AG08395 (cell line): ENCODE measurements around the gene HDAC3.

ENCODE experiments used
- DNase-seq: peaks from one replicate; pipeline ENCODE4 v3.0.0; 2012; ENCODE audit warnings: mixed read lengths, low spot score

HDAC3 gene

DNA sequence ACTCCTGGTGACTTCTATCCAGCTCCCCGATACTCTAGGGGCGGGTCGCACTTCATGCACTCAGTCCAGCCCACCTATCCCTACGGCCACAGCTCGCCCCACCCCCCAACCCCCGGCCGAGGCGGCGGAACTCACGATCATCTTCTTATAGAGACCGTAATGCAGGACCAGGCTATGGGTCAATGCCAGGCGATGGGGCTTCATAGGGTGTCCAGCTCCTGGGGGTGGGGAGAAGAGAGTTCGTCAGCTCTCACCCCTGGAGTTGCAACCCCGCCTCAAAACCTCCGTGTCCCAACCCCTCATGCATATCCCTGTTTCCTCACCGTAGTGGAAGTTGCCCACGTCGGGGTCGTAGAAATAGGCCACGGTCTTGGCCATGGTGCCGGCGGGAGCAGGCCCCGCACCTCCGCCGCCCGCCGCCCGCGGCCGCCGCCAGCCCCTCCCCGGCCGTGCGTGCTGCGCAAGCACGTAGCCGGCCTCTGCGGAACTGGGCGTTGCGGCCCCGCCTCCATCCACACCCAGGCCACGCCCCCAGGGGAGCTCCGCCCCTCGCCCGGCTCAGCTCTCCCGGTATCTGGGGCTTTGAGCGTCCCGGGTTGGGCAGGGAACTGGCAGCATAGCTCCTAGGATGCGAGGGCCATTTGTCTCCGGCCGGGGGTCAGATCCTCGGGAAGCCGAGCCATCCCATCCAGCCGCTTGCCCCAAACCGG is at the start of gene HDAC3, which contains the start of gene RELL2:
Gene HDAC3, minus strand, starts transcription at position 437 of the 710 bp plus-strand sequence. Its CDS starts 59 bp downstream, at position 378.
Gene RELL2, plus strand, starts transcription at position 585 of the 710 bp plus-strand sequence. CDS start 1,229 bp downstream, outside the sequence.
- DNase-seq, result peak; percentile 98

DNA sequence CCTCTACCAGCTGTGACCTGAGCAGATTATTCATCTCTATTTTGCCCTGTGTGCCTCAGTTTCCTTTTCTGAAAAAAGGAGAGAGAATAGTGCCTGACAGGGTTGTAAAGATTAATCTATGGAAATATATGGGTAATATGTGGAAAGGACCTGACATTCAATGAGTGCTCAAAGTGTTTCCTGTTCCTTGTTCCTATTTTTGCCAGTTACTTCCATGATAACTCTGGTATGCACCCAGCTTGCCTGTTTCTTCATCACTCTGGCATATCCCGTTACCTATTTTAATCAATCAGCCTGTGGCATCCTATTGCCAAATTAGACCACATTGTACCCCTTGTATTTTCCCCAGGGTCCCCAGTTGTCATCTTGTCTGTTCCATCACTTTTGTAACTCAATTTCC is 48.9 kb upstream of the HDAC3 start:
- DNase-seq, result no peak

DNA sequence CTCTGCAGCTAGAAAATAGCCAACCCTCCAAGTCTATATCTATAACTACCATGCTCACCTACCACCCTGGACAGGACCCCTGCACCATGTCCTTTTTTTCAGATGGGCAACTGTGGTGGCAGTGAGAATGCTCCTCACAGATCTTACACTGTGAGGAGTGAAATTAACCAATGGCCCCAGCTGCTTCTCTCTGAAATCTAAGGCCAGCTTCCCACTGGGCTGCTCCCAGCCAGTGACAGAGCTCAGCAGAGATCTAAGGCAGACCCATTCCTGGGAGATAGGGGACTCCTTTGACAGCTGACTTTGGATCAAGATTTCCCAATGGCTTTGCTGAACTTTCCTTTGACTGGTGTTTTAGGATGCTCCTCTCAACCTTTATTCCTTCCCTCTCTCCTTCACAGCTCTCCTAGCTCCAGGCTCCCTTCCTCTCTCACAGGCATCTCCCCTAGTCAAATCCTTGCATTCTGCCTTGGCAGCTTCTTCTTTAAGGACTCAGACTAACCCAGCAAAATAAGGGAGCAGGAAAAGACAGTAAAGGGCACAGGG is 47.0 kb upstream of the HDAC3 start:
- no peak for DNase-seq

DNA sequence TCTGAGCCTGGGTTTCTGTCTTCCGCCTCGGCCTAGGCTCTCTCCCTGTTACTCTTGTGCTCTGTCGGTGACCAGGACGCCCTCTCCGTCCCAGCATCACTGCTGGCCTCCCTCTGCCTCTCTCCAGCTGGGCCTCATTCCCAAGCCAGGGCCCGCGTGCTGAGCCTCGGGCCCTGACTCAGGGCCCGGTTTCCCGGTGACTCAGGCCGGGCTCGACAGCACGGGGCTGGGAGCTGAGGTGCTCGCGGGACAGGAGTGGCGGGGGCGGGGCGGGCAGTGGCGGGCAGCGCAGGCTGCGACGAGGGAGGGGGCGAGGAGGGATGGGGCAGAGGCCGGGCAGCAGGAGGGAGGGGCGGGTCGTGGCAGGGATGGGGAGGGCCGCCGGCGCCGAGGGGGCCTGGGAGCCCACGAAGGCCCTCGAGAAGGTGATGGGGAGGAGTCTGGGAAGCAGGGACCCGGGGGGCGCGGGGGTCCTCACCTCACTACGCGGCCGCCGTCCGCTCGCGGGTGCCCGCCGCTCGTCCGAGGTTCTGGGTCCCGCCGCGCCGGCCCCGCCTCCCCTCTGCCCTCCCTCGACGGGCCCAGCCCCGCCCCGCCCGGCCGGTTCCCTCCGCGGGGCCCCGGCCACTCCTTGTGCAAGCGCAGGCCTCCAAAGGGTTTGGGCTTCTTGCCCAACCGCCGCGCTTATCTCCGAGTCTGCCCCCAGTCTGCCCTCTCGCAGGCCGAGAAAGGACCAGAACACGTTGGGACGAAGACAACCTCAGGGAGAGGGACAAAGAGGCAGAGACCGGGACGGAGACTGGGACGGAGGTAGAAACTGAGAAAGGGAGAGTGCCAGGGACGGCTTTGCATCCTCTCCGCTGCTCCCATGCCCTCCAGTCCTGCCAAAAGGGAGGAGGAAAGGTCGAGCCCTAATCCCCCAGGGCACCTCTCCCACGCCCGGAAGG is 45.3 kb upstream of the HDAC3 start, which contains the start of gene ARAP3:
Gene ARAP3, minus strand, starts transcription at position 536 of the 947 bp plus-strand sequence. CDS start 1,744 bp downstream, outside the sequence.
- peak; percentile 90 for DNase-seq

DNA sequence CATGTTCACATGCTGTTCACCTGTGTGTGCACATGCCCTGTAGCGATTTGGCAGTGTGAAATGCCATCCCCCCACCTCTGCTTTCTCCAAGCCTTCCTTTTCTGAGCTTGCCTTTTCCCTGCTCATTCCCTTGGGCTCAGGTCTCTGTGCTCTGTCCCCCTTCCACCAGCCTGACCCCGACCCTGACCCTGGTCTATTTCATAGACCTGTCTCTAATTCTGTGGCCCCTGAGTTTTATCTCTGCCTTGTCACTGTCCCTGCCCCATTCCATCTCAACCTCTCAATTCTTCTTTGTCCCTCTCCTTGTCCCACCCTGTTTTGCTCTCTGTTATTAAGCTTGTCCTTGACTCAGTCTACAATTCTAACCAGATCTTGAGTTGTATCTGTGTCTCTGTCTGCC is 44.6 kb upstream of the HDAC3 start:
- DNase-seq, result no peak

DNA sequence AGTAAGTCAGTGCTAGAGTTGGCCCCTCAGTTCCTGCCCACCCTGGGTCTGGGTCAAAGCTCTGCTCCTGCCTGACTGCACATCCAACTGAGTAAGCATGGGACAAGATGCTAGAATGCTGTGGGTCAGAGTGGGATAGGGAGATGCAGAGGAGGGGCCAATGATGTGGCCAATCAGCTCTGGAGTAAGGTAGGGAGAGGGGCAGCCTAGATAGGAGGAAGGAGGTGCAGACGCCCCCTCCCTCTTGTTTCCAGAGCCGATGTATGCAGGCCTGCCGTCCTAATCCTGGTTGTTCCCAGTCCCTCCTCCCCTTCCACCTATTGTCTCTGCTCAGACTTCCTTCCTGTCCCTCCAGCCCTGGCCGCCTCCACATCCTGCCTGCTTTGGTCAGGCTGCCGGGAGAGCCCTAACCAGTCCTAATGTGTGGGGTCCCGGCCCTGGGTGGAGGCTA is 44.1 kb upstream of the HDAC3 start:
- no peak for DNase-seq

DNA sequence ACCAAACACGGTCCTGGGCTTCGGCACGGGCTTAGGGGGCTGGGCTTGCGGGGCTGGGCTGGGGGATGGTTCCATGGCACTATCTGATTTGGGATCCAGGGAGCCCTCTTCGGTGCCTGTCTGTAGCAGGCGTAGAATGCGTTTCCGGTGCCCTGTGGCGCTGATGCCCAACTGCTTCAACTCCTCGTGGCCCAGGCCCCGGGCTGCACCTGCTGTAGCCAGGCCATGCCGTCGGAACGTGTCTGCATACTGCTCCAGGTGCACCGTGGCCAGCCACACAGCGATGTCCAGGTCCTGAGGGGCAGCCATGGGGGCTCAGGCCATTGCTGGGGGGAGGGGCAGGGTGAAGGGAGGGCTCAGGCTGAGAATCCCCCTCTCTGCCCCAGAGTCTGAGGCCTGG is 43.5 kb upstream of the HDAC3 start:
- no peak for DNase-seq

DNA sequence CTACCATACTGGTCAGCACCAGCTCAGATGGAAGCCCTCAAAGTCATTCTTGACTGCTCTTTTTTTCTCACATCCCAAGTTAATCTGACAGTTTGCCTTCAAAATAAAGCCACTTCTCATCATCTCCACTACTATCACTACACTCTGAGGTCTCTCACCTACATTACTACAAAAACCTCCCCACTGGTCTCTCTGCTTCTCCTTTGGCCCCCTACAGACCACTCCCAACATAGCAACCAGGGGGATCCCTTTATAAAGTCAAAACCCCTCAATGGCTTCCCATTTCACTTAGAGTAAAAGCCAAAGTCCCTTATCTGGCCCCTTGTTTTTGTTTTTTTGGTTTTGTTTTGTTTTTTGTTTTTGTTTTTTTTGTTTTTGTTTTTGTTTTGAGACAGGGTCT is 40.8 kb upstream of the HDAC3 start:
- no peak for DNase-seq

DNA sequence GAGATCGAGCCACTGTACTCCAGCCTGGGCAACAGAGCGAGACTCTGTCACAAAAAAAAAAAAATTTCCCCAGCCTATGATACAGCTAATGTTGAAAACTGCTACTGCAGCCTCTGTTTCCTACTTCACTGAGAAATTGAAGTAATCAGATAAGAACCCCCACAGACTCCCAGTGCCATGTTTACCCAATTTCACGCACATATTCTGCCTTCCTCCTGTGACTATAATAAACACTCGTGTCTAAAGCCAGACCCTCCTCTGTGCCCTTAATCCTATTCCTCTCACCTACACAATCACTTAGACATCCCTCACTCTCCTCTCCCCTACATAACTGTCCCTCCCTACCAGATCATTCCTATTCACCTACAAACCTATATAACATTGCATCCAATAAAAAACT is 39.0 kb upstream of the HDAC3 start:
- DNase-seq, result no peak

DNA sequence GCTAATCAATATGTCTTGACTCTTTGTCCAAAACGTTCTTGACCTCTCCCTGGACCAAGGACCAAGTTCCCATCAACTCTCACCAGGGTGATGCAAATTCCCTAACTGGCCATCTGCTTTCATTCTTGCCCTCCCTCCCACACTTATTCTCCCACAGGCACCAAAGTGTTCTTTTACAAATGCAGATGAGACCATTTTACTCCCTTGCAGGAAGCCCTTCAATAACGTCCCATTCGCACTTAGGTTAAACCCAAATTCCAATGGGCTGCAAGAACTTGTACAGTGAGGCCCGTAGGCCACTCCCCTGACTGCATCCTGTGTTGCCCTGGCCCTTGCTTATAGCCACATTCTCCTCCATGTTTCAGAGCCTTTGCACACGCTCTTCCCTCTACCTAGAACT is 38.1 kb upstream of the HDAC3 start:
- DNase-seq, result no peak

DNA sequence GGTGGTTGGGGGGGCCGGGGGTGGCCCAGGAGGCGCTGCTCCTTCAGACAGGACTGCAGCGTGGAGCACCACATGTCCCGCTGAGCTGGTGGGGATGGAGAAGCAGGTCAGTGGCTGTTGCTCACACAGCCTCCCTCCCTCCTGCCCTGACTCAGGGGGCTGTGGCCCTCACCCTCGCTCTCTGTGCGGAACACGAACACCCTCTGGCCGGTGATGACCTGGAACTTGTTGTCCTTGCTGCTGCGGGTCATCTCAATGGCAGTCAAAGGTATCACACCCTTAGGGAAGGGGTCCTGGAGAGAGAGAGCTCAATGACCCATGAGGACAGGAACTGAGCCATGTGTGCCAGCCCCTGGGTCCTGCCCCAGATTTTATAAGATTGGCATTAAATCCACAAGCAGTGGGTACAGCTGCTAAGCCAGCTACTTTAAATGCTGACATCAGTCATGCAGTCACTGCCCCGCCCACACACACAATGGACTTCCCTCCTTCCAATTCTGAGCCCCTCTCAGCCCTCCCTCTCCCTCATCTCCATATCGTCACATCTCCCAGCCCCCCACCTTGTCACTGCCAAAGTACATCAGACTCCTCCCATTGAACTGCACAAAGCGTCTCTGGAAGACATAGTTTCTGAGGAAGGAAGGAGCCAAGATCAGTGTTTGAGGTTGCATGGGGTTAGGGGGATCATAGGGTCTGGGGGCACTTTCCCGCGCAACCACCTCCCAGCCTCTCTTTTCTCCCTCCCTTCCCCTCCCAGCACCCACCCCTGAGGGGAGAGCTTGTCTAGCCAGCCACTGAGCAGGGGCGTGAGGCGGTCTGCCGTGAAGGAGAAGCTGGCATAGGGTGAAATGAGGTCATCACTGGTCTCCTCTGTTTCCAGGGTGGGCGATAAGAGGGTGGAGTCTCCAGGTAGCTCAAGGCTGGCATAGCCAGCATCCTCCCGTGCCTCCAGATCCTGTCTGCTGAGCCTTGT is 36.5 kb upstream of the HDAC3 start:
- DNase-seq, result no peak

DNA sequence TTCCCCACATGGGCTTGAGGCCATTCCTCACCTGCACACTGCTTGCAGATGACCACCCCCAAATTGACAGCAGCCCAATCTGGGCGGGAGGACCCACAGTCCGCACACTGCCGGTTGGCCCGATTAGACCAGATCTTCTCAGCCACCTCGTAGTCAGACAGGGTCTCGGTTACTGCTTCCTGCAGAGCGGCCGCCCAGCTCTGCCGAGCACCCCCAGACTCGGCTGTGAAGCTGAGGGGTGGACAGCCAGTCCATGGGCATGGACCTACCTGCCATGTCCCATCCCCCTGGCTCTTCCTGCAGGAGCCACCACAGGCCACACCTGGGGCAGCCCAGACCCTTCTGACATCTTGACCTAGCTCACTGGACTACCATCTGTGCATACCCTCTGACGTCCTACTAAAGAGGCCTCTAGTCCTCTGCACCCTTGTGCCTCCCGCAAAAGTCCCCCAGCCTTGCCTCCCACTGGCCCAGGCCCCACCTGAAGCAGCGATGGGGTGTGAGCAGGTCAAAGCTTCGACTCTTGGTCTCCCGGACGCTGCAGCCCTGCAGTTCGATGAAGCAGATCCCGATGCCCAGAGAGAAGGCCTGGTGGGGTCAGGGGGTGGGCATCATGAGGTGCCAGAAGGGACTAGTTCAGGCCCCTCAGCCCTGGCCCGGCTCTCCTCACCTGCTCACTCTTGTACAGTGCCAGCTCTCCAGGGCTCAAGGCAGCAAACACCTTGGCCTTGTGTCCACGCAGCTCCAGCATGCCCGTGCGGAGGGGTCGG is 35.6 kb upstream of the HDAC3 start:
- no peak for DNase-seq

DNA sequence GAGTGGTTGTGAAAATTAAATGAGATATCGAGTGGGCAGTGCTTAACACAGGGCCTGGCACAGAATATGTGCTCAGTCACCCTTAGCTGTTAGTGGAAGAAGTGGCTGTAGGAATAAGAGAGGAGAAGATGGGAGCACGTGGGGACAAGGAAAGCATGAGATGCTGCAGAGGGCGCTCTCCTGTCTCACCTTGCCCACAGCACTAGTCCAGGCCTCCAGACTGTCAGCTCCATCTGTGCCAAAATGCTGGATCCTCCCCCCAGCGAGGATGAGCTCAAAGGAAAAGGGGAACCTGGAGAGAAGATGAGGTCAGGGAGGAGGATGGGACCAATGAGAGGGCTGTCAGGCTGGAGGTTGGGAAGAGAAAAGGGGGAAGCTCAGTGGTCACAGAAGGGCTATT is 32.9 kb upstream of the HDAC3 start:
- DNase-seq, result no peak

DNA sequence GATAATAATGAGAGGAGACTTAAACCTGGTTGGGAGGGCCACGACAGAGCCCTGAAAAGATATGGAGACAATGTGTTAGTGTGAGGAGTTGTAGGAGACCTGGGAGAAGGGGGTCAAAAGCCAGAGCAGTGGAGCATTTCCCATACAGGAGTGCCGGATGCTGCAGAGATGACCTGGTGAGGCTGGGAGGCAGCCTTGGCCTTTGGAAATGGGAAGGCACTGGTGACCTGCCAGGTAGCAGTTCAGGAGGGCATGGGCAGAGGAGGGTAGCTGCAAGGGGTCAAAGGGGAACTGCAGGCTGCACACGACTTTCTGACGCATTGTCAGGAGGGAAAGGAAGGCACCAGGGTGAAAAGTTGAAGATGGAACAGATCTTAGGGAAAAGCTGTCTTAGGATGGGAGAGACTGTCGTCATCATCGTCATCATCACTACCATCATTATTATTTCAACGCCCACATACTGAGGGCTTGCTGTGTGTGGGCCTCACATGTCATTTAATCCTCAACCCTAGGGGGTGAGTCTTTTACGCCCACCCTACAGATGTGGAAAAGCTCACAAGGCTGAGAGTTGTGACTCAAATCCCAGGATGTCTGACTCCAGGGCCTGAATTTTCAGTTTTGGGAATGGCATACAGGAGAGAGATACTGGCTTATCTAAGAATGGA is 32.1 kb upstream of the HDAC3 start:
- no peak for DNase-seq

DNA sequence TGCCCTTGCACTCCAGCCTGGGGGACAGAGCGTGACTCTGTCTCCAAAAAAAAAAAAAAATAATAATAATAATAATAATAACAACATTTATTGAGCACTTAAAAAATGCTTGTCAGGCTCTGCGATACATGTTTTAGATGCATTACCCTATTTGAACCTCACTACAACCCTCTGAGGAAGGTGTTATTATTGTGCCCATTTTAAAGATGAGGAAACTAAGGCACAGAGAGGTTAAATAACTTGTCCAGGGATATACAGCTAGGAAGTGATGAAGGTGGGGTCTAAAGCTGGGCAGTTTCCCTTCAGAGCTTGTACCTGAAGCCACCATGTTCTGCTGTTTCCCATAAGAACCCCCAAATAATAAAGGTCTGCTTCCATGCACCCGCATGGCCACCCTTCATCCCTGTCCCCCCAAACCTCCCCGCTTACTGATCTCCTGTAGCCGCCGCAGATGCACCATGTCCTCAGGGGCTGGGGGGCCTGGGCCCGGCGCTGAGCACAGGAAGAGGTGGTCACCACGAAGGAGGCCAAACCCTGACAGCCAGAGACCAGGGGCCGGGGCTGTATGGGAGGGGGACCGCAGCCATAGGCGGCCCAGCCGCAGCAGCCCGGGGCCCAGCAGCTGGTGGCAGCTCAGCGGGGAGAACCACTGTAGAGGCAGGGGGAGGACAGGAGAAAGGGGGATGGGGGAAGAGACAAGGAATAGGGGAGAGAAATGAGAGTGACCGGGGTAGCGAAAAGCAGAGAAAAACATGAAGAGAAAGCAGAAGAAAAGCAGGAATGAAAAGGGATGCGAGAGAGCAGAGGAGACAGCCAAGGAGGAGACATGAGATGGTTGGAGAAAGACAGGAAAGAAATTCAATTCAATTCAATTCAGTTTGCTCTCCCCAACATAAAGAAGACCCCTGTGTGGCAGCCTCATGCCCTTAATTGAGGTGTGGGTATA is 29.6 kb upstream of the HDAC3 start:
- DNase-seq, result no peak

DNA sequence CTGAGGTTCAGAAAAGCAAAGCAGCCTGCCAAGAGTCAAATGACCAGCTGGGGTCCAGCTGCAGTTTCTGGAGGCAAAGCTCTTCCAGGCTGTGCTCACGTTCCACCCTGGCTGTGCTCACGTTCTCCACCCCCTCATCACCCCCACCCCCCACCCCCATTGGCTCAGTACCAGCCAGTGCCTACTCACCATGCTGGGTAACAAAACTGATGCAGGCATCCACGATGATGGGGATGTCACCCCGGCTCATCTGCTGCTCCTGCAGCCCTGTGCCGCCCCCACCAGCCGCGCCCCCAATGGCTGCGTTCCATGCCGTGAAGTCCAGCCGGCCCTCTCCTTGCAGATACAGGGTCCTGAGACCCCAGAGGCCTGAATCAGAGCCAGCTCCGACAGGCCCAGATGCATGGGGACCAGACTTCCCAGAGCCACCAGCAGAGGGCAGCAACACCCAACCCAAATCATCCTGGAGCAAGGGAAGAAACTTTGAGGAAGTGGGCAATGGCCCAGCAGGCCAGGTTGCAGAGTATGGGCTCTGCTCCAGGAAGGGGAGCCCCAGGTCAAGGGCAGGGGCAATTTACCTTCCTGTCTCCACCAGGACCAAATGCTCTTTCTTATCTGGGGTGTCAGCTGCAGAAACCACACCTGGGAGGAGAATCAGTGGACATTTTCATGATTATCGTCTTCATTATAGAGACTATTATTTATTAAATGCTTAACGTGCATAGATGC is 28.2 kb upstream of the HDAC3 start:
- DNase-seq, result peak; percentile 84

DNA sequence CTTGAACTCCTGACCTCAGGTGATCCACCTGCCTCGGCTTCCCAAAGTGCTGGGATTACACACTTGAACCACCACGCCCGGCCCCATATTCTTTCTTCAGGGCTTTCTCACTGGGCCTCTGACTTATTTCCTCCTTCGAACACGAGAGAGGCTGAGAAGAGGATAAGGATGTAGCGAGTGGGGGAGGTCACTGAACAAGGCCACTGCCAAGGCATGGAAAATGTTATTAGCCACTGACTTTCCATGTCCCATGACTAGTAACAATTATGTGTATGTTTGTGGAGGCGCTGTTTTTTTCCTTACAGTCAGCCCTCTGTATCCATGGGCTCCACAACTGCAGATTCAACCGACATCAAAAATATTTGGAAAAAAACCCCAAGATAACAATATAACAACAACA is 26.9 kb upstream of the HDAC3 start:
- DNase-seq, result no peak

DNA sequence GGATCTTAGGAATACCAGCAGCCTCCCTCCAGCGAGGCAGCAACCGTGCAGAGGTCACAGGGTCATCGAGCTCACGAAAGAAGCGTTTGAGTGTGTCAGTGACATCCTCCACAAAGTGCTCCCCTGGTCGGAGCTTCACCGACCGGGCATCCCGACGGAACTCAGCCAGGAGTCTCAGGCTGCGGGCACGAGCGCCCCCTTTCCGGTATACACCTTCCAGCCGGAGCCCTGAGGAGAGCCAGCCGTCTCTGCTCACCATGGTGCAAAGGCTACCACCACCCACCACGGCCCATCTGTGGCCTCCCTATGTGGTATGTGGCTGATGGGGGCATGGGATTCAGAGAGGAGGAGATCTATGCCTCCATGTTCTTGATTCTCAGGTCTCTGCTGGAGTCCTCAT is 25.4 kb upstream of the HDAC3 start:
- DNase-seq, result no peak
